Stomach smooth muscle (tissue), 2 donors: ENCODE measurements around the gene CSF2RB.

Experiments used
- H3K27ac ChIP-seq: one replicate; pipeline ENCODE4 v1.7.0; 2013; ENCODE audit warnings: mild to moderate bottlenecking, low read length, inconsistent platforms
- H3K27me3 ChIP-seq, 2 donors: one replicate each; pipeline ENCODE4 v1.7.0; 2013; ENCODE audit warnings: low read length in 2 of 2; ENCODE audit not compliant: insufficient read depth in 2 of 2, control insufficient read depth in 1 of 2
- H3K36me3 ChIP-seq, 2 donors: one replicate each; pipeline ENCODE4 v1.7.0; 2013; ENCODE audit warnings: low read length in 2 of 2; ENCODE audit not compliant: control insufficient read depth in 2 of 2, insufficient read depth in 2 of 2
- H3K4me1 ChIP-seq: one replicate; pipeline ENCODE4 v1.7.0; 2013; ENCODE audit warnings: low read length; ENCODE audit not compliant: control insufficient read depth, insufficient read depth
- H3K4me3 ChIP-seq, 2 donors: one replicate each; pipeline ENCODE4 v1.7.0; 2013; ENCODE audit warnings: low read length in 2 of 2
- H3K9ac ChIP-seq, 2 donors: one replicate each; pipeline ENCODE4 v1.7.0; 2013; ENCODE audit warnings: low read length in 2 of 2, mild to moderate bottlenecking in 1 of 2
- H3K9me3 ChIP-seq, 2 donors: one replicate each; pipeline ENCODE4 v1.7.0; 2013; ENCODE audit warnings: low read length in 2 of 2; ENCODE audit not compliant: control insufficient read depth in 2 of 2
- donor health status: healthy.
- donor health status: Pancreatic carcinoma.

Gene CSF2RB

DNA sequence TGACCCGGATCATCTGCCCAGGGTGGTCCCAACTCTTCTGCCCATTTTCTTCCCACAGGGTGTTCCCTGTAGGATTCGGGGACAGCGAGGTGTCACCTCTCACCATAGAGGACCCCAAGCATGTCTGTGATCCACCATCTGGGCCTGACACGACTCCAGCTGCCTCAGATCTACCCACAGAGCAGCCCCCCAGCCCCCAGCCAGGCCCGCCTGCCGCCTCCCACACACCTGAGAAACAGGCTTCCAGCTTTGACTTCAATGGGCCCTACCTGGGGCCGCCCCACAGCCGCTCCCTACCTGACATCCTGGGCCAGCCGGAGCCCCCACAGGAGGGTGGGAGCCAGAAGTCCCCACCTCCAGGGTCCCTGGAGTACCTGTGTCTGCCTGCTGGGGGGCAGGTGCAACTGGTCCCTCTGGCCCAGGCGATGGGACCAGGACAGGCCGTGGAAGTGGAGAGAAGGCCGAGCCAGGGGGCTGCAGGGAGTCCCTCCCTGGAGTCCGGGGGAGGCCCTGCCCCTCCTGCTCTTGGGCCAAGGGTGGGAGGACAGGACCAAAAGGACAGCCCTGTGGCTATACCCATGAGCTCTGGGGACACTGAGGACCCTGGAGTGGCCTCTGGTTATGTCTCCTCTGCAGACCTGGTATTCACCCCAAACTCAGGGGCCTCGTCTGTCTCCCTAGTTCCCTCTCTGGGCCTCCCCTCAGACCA, 24.0 kb downstream of the CSF2RB start:
- Histone ChIP-seq H3K9me3 (no peaks in the 10 kb centered on the region), H3K9ac (no peak overlapping the region), H3K27me3 (peaks cover 0 to 3% of the 10 kb centered on the region in 2 donors), H3K36me3 (no peaks in the 10 kb centered on the region), H3K4me3 (no peak overlapping the region), H3K4me1 (no peaks in the 10 kb centered on the region), H3K27ac (no peak overlapping the region)

DNA sequence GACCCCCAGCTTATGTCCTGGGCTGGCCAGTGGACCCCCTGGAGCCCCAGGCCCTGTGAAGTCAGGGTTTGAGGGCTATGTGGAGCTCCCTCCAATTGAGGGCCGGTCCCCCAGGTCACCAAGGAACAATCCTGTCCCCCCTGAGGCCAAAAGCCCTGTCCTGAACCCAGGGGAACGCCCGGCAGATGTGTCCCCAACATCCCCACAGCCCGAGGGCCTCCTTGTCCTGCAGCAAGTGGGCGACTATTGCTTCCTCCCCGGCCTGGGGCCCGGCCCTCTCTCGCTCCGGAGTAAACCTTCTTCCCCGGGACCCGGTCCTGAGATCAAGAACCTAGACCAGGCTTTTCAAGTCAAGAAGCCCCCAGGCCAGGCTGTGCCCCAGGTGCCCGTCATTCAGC, 24.6 kb downstream of the CSF2RB start:
- Histone ChIP-seq H3K9ac (no peak overlapping the region), H3K27me3 (peaks cover 0 to 3% of the 10 kb centered on the region in 2 donors), H3K9me3 (no peaks in the 10 kb centered on the region), H3K4me3 (no peak overlapping the region), H3K4me1 (no peaks in the 10 kb centered on the region), H3K27ac (no peak overlapping the region), H3K36me3 (no peaks in the 10 kb centered on the region)

DNA sequence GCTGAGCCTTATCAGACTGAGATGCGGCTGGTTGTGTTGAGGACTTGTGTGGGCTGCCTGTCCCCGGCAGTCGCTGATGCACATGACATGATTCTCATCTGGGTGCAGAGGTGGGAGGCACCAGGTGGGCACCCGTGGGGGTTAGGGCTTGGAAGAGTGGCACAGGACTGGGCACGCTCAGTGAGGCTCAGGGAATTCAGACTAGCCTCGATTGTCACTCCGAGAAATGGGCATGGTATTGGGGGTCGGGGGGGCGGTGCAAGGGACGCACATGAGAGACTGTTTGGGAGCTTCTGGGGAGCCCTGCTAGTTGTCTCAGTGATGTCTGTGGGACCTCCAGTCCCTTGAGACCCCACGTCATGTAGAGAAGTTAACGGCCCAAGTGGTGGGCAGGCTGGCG, 25.5 kb downstream of the CSF2RB start:
- no peak overlapping the region for H3K27ac ChIP-seq
- H3K4me1 ChIP-seq: no peaks in the 10 kb centered on the region
- no peak overlapping the region for H3K4me3 ChIP-seq
- H3K9me3 ChIP-seq: no peaks in the 10 kb centered on the region
- H3K9ac ChIP-seq: no peak overlapping the region
- peaks cover 0 to 3% of the 10 kb centered on the region in 2 donors for H3K27me3 ChIP-seq
- H3K36me3 ChIP-seq: no peaks in the 10 kb centered on the region

DNA sequence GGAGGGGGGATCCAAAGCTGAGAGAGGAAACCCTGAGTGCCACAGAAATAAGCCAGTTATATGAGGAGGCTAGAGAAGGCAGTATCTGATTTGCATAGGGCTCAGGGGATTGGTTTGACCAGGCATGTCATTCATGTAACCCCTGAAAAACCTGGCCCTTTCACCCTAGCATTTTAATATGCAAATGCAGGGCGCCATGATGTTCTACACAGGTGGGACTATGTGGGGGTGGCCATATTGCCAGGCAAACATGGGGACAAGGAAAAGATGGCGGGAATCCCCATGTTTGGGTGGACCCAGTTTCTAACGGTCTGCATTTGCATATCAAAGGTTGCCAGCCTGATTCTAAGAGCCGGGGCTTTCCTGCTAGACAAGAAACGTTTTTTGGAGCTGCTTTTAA, 27.2 kb downstream of the CSF2RB start:
- no peaks in the 10 kb centered on the region for H3K4me1 ChIP-seq

DNA sequence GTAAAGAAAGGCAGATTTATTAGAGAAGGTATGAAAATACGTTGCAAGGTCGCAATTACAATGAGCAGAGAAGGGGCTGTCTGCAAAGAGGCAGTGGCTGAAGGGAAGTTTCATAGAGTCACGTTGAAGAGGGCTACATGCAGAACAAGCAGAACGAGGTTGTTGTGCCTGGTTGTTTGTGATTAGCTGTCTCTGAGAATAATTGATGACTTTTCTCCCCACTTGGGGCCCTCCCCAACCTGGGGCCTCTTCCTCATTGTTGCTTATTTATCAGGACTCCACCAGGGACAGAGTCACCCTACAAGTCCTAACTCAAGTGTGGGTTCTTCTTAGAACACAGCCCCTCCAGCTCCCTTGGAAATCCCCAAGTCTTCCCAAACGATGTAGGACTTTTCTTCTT, 29.1 kb downstream of the CSF2RB start:
- Histone ChIP-seq H3K9ac (no peak overlapping the region), H3K27me3 (peaks cover 0 to 3% of the 10 kb centered on the region in 2 donors), H3K36me3 (no peaks in the 10 kb centered on the region), H3K9me3 (peaks cover 0 to 2% of the 10 kb centered on the region in 2 donors), H3K27ac (no peak overlapping the region), H3K4me3 (no peak overlapping the region), H3K4me1 (no peaks in the 10 kb centered on the region)

More for the DNA sequence above, 27.2 kb downstream of the CSF2RB start:
- Histone ChIP-seq H3K27ac (no peak overlapping the region), H3K9ac (no peak overlapping the region), H3K27me3 (peaks cover 0 to 3% of the 10 kb centered on the region in 2 donors), H3K36me3 (no peaks in the 10 kb centered on the region), H3K9me3 (no peaks in the 10 kb centered on the region), H3K4me3 (no peak overlapping the region)

DNA sequence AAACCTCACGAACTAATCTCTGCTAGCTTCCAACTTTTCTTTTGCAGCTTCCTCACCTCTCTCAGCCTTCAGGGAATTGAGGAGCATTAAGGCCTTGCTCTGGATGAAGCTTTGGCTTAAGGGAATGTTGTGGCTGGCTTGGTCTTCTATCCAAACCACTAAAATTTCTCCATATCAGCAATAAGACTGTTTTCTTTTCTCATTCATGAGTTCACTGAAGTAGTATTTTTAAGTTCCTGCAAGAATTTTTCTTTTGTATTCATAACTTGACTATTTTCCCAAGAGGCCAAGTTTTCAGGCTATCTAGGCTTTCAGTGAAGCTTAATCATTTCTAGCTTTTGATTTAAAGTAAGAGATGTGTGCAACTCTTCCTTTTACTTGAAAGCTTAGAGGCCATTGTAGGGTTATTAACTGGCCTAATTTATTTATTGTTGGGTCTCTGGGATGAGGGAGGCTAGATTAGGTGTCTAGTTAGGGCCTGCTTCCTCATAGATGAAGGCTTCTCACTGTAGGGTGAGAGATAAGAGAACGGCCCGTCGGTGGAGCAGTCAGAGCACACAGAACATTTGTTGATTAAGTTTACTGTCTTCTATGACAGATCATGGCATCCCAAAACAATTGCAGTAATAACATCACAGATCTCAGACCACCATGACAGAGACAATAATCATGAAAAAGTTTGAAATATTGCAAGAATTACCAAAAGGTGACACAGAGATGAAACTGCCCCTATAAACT, 33.2 kb downstream of the CSF2RB start:
- Histone ChIP-seq H3K4me3 (no peak overlapping the region), H3K9me3 (peaks cover 0 to 3% of the 10 kb centered on the region in 2 donors), H3K36me3 (no peaks in the 10 kb centered on the region), H3K27ac (no peak overlapping the region), H3K9ac (no peak overlapping the region), H3K27me3 (peaks cover 0 to 3% of the 10 kb centered on the region in 2 donors), H3K4me1 (no peaks in the 10 kb centered on the region)

DNA sequence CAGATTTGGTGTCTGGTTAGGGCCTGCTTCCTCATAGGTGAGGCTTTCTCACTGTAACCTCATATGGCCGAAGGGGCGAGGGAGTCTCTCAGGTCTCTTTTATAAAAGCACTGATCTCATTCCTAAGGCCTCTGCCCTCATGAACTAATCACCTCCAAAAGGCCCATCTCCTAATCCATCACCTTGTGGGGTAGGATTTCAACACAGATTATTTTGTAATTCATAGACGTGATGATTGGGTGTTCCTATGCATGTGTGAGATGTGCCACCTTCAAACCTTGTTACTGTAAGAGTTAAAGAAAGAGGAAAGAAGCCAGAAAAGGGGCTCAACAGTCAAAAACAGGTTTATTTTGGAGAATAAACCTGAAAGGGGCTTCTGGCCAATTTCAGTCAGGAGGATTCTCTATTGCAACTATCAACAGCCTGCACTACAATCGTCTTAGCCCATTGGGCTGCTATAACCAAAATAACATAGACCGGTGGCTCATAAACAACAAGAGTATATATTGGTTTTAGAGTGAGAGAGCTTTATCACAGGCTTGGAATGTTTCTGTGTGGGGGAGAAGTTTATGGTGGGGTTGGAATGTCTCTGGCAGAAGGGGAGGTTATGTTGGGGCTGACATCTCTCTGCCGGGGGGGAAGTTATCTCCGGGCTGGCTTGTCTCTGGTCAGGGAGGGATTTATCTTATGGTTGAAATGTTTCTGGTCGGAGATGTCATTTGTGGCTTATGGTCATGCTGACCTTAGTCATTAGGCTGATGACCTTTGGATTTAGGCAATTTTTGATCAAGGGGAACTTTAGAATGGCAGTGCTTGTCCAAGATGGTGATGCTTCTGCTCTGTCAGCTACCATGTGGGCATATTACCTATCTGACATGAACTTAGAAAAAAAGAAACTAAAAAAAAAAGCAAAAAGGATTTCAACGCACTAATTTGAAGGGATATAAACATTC, 35.1 kb downstream of the CSF2RB start:
- no peak overlapping the region for H3K9ac ChIP-seq

DNA sequence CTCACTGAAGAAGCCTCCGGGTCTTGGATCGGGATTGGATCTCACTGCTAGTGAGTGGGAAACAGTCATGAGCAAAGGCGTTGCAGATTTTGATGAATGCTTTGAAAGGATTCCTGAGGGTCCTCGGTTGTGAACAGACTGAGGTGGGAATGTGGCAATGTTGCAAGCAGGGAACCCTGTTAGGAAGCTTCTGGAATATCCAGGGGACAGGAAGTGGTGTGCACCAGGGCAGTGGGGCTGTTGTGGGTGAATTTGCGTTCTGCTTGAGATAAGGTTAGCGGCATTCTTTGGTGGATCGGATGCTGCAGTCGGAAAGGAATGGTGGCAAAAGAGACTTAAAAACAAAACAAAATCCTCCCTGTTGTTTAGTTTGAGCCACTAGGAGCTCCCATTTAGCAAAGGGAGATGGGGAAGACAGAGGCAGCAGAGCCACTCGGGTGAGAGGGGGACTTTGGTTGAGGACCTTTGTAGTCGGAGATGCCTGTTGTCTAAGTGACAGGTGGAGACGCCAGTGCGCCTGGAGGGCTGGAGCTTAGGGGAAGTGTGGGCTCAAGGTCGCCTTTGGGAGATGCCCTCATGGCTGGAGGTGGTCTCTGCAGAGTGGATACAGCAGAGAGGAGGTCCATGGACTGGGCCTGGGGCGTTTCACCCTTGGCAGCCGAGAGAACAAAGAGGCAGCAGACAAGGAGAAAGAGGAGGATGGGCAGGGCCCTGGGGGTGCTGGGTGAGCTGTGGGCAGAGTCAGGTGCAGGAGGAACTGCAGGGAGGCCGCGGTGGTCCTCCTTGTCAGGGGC, 37.6 kb downstream of the CSF2RB start:
- Histone ChIP-seq H3K36me3 (no peaks in the 10 kb centered on the region), H3K4me3 (no peak overlapping the region)

More for the DNA sequence above, 35.1 kb downstream of the CSF2RB start:
- H3K9me3 ChIP-seq: peaks cover 0 to 3% of the 10 kb centered on the region in 2 donors
- no peaks in the 10 kb centered on the region for H3K4me1 ChIP-seq
- H3K4me3 ChIP-seq: no peak overlapping the region
- peaks cover 0 to 5% of the 10 kb centered on the region in 2 donors for H3K27me3 ChIP-seq
- no peaks in the 10 kb centered on the region for H3K36me3 ChIP-seq
- no peak overlapping the region for H3K27ac ChIP-seq

DNA sequence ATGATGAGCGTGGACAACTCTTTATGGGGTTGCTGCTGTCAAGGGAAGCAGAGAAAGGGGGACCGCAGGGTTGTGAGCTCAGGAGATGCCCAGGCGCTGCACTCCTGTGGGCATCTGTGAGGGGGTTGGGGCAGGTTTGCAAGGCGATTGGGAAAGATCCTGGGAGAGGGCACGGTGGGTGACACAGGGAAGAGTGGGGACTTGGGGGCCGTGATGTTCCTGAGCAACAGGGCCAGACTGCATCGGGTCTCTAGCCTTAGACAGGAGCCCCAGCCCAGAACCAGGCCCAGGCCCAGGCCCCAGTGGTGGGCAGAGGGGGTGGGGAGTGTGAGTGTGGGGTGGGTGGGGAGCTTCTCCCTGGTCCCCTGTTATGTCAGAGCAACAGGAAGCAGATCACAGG, 38.3 kb downstream of the CSF2RB start:
- H3K4me1 ChIP-seq: no peaks in the 10 kb centered on the region
- H3K4me3 ChIP-seq: no peak overlapping the region
- no peaks in the 10 kb centered on the region for H3K36me3 ChIP-seq
- H3K9ac ChIP-seq: no peak overlapping the region
- peaks cover 0 to 9% of the 10 kb centered on the region in 2 donors for H3K27me3 ChIP-seq
- peaks cover 0 to 3% of the 10 kb centered on the region in 2 donors for H3K9me3 ChIP-seq
- no peak overlapping the region for H3K27ac ChIP-seq

More for the DNA sequence above, 37.6 kb downstream of the CSF2RB start:
- no peak overlapping the region for H3K9ac ChIP-seq
- H3K27me3 ChIP-seq: peaks cover 0 to 9% of the 10 kb centered on the region in 2 donors
- H3K9me3 ChIP-seq: peaks cover 0 to 3% of the 10 kb centered on the region in 2 donors
- H3K27ac ChIP-seq: no peak overlapping the region
- H3K4me1 ChIP-seq: no peaks in the 10 kb centered on the region
